ENCODE measurements around the gene MAT2B.
A peak's percentile ranks its signal among the peaks of the same experiment; 100 is the strongest.
"Not testable (repeated sequence)": the region's sequence is repeated elsewhere in the genome, so short reads cannot be mapped to it uniquely, and the experiment has no call there.

Gene MAT2B

DNA sequence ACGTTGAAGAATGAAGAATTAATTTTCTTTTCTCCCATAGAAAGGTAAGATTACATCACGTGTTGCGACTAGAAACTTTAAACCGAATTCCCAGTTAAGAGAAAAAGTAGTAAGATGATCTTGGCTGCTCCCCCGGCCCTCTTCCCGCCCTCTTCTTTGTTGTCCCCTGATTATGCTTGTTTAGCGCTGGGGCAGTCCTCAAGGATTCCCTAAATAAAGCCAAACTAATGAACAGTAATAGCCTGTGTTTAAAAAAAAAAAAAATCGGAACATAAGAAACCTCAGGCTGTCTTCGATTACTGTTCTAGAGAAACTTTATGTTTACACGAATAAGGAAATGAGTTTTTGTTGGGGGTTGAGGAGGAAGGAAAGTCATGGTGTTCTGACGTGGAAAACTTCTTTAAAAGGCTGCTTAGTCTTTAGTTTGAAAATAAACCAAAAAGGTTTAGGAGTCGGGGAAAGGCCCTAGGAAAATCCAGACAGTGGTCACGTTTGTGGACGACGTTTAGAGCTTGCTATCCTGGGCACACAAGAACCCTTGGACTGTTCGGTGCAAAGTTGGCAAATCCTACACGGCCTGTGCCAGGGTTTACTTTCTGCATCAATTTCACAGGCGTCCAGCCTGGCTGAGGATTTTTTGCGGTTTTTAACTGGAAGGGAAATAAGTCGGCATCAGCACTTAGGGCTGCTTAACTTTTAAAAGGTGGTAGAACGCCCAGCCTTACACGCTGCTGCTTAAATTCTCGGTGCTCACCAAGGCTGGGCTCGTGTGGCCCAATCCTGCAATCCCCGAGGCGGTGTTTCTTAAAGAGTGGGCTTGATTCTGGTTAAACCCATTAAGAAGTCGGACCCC, 1.1 kb upstream of the MAT2B start:
- peak; percentile 63 for DNase-seq

DNA sequence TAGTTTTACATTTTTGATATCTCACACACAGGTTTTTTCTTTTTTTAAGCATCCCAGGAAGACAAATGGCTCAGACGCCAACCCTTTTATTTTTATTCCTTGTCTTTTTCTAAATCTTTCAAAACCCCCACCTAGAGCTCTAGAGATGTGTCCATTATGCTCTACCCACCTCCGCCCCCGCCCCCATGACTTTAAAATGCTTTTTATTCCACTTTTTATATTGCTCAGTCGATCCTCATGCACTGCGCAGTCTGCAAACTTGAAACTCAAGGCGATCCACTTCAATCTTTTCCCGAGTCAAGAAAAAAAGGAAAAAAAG, 411 bp upstream of the MAT2B start:
- no peak for DNase-seq

DNA sequence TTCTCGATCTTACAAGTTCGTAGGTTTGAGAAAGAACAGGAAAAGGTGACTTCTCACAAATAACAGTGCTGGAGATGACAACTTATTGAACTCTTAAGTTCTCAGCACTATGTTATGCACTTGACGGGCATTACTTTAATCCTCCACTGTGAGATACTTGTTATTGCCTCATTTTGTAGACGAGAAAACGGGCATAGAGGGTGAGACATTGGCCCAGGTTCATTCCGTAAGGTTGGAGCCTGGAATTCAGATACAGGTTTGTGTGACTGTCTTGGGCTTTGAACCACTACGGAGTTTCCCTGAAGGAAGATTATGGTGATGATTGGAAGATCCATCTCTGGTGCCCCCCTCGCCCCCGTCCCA, 657 bp downstream of the MAT2B start:
- peak; percentile 33 for DNase-seq

DNA sequence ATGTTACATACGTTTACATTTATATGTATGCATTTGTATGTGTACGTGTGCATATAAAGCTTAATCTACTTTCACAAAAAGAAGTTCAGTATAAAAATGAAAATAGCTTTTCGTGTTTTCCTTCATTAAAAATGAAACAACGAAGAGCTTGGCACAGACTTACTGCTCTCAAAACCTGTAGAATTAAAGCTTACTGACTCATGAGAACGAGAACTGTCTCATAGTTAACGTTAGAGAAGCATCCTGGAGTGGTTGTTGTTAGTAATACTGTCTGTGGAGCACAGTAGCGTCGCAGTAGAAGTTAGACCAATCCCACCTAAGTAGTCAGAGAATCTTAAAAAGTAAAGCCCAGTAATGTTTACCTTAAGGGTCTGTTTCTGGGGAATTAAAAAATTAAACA, 1.3 kb downstream of the MAT2B start:
- no peak for DNase-seq

DNA sequence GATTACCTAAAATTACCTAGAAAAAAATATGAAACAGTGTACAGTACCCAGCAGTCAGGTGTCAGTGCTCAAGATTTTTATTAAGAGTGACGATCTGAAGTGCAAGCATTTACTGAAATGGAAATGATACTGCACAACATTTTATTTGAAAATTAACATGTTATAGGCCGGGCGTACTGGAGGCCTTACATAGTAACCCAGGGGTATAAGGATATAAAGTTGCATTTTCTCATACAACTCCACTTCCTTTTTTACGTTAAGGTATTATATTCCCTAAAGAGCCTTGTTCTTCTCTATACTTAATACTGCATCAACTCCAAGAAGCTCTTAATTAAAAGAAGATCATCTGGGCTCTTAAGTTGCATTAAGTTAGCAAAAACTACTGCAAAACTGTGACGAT, 3.3 kb downstream of the MAT2B start:
- DNase-seq: no peak

DNA sequence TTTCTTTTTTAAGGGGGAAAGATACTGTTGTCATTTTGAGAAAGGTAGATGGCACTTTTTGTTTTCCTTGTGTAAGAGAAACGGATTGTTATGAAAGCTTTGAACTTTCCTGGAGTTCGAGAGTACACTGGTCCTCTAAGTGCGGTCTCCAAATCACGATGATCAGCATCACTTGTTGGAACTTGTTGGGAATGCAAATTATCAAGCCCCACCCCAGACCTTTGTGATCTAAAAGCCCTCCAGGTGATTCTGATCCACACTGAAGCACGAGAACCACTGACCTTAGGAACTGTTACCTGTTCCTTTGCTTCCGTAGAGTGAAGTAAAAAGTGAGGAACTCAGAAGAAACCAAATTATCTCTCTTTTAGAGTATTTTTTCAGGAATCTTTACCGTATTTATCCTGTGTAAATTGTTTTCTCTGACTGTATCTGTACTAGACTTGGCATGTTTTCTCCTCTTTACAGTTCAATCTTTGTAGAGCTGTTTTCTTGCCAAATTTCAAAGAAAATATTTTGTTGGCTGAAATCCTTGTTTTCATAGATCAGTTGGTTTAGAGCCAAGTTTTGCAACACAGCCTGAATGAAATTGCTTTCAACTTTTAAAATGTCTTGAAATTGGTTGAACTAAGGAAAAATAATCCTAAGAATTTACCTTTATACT, 4.0 kb downstream of the MAT2B start:
- no peak for DNase-seq

DNA sequence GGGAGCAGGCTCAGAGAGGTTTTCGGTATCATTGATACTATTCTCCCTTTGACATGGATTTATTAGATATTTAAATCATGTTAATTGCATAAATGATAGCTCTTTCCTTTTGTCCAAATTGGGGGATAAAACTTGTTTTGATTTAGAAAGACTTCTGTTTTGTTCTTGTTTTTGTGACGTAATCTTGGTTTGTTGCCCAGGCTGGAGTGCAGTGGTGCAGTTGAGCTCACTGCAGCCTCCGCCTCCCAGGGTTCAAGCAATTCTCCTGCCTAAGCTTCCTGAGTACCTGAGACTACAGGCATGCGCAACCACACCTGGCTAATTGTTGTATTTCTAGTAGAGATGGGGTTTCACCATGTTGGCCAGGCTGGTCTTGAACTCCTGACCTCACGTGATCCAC, 7.1 kb downstream of the MAT2B start:
- DNase-seq: no peak

DNA sequence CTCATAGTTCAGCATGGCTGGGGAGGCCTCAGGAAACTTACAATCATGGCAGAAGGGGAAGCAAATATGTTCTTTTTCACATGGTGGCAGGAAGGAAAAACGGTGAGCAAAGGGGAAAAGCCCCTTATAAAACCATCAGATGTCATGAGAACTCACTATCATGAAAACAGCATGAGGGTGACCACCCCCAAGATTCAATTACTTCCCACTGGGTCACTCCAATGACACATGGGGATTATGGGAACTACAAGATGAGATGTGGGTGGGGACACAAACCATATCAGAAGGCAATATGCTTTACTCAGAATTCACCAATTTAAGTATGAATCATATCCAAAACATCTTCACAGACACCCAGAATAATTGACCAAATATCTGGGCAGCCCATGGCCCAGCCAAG, 19.7 kb downstream of the MAT2B start:
- DNase-seq: no peak

DNA sequence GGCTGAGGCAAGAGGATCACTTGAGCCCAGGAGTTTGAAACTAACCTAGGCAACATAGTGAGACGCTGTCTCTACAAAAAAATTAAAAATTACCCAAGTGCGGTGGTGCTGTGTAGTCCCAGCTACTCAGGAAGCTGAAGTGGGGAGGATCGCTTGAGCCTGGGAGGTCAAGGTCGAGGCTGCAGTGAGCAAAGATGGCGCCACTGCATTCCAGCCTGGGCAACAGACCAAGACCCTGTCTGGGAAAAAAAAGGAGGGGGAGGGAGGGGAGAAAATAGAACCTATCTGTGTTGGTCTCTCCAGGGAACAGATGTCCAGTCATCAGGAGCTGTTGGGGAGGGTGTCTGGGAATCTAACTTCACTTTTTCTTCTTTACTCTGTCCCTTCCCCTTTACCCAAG, 24.3 kb downstream of the MAT2B start:
- no peak for DNase-seq

DNA sequence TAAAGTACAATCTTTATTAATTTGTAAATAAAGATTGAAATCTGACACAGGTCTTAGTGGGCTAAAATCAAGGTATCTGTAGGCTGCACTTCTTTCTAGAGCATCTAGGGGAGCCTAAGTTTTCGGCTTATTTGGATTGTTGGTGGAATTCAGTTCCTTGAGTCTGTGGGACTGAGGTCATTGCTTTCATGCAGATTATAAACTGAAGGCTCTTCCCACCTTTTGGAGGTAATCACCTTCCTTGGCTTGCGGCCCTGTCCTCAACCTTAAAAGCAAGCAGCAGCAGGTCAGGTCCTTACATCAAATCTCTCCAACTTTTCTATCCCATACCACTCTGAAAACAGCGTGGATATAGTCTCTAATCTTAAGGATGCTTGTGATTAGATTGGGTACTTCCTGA, 25.9 kb downstream of the MAT2B start:
- no peak for DNase-seq

DNA sequence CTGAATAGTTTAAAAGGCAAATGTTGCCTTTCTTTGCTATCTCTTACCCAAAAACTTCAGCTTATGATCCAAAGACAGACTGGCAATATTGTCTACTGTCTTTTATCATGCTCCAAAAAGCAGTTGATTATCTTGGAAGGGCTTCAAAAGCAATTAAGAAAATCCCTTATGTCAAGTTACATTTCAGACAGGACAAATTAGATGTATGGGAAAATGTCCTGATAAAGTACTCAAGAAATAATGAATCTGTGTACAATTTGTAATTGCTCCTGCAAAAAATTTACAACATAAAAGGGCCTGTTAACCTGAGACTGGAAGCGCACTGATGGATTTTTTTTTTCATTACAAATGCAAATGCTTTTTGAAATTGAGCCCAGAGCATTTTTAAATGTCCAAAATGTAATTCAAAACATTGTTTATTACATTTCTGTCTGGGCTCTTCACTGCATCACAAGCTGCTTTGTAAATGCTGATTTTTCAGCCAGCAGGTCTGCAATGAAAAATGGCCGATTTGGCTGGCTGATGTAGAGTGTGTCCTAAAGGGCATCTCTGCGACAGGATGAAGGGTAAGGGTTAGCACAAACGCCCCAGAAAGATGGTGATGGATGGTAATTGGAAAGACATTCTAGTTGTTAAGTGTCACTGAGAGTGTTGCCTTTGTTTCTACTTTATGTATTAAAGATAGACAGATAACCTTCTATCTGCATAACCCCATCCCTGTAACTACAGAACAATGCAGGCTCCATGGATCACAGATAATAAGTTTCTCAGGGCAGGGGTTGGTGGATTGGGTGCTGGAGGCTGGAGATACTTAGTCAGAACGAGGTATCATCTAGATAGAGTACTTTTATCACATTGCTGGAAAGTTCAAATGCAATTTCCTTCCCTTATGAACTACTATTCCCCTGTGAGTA, 27.0 kb downstream of the MAT2B start:
- no peak for DNase-seq

DNA sequence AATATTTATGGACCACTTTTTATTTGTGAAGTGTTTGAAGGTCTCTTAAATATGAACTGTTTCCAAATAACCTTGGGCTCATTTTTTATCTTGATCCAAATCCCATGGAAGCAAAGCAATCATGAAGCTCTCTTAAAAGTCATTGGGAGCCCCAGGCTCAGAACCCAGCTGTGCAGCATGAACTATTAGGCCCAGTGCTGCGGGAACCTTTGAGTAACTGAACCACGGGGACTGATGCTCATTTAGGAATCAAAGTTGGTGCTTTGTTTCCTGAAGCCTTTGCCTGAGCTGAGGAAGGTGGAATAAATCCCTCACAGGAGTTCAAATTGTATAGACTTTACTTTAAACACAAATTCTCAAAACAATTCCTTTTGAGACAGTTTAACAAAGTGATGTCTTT, 27.8 kb downstream of the MAT2B start:
- no peak for DNase-seq

DNA sequence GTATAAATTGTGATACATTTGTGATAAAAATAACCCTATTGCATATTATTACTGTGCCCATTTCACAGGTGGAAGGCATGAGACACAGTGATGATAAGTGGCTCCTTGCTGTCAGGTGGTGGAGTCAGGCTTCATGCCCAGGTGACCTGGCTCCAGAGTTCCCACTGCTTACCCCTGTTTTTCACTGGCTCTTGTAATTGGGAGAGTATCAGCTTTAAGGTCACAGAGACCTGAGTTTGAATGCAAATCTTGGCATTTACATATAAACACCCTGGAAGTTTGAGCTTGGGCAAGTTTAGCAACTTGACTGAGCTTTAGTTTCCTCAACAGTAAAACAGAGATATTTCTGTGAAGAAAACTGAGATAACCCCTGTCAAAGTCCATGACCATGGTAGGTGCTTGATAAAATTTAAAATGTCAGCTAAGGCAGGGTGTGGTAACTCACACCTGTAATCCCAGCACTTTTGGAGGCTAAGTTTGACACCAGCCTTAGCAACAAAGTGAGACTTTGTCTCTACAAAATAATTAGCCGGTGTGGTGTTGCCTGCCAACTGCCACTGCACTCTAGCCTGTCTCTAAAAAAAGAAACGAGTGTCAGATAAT, 29.2 kb downstream of the MAT2B start:
- DNase-seq: no peak

DNA sequence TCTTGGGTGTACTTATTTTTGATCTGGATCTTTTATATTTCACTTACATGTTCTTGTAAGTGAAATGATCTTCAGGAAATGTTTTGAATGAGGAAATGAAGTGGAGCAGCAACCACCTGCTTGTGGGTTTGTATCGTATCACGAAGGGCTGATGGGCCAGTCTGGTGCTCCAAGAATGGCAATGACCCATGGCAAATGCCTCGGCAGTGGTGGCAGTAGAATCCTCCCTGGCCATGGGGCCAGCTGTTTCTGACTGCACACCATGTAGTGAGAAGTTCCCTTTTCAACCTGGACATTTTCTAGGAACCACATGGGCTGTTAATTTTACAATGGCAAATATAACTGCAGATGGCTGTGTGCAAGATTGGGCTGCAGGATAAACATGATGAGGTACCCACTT, 29.9 kb downstream of the MAT2B start:
- no peak for DNase-seq

DNA sequence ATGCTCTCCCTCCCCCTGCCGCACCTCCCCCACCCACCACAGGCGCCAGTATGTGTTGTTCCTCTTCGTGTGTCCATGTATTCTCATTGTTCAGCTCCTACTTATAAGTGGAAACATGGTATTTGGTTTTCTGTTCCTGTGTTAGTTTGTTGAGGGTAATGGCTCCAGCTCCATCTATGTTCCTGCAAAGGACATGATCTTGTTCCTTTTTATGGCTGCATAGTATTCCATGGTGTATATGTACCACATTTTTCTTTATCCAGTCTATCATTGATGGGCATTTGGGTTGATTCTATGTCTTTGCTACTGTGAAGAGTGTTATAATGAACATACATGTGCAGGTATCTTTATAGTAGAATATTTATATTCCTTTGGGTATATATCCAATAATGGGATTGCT, 31.0 kb downstream of the MAT2B start:
- not testable (repeated sequence) for DNase-seq

DNA sequence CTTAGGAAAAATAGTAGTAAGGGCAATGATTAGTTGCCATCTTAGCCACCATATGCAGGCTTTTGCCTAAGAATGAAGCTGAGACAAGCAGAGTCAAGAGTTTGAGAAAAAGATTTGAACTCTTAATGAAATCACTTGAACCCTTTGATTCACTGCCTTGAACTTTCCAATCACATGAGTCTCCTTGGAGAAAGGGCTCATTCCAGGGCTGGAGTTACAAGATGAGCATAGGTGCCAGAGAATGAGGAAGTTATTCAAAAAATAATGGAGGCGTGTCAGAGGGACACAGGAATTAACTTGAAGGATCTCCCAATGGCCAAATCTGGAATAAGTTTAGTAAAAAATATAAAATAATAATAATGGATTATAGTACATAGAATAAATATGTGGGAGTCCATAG, 35.3 kb downstream of the MAT2B start:
- no peak for DNase-seq

DNA sequence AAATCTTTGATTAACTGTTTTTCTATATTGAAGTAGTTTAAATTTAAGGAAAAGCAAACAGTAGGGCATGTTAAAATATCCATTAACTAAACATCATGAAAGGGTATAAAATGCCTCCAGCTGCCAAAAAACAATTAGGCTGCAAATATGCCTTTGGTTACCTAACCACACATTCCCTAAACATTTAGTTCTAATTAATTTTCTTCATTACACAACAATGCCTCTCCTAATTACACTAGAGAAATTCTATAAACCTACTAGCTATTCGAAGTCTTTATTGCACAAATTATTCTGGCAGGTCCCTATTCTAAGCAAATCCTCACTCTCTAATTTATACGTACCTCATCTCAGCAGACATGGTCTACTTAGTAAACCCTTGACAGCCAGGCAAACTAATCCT, 37.4 kb downstream of the MAT2B start:
- DNase-seq: no peak

DNA sequence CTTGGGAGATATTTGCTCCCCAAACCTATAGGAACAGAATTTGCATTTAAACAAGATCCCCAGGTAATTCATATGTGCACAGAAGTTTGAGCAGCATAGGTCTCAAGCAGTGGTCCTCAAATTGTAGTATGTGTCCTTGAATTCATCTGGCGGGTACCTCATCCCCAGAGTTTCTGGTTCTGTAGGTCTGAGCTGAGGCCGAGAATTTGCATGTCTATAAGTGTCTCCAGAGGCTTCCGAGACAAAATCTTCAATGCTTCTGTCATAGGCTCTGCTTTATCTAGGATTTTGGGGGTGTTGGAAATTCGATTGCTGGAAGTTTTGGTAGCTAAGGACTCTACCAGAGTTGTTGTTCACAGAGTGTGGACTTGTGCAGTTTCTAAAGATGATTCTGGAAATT, 38.6 kb downstream of the MAT2B start:
- DNase-seq: no peak

DNA sequence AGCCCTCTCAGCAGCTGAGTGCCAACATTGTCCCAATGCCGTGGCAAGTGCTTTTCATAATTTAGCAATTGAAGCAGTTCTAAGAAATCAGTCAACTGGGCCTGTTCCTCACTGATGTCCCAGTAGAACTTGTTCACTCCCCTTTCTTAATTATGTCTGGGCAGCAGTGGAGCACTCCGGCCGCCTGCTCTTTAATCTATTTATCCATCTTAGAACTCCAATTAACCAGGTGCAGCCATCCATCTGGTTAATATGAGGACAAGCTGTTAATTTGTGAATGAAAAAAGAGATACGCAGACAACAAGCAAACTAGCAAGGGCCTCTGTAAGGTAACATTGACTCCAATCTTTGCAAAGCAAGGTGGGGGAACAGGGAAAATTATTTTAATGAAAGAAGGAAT, 39.4 kb downstream of the MAT2B start:
- DNase-seq: no peak

DNA sequence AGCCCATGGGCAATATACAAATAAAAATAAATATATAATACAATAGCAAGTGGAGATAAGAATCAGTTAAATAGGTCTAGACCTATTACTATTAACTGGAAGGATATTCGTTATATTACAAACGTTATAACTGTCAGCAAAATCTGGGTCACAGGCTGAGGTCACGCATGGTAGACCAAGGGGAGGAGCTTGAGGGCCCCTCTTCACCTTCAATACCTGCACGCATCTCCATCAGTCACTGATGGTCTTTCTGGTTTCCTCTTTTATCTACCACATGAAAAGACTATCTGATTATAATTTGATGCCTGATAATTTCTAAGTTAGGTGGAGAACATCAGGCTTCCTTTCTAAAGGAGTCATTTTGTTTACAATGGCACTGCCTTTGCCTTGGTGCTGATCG, 43.2 kb downstream of the MAT2B start:
- DNase-seq: no peak

DNA sequence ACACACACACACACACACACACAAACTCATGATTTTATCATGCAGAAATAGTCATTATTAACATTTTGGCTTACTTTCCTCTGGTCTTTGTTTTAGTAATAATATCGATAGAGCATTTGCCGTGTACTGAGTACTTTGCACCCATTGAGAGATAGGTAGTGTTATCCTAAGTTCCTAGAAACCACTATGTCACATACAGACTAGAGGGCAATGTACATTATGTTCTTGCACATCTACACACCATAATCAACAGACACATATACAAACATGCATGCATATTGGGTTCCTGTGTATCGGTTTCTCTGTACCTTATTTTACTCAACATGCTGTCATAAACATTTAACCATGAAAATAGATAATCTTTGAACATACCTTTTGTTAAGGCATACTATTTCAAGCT, 45.7 kb downstream of the MAT2B start:
- no peak for DNase-seq

DNA sequence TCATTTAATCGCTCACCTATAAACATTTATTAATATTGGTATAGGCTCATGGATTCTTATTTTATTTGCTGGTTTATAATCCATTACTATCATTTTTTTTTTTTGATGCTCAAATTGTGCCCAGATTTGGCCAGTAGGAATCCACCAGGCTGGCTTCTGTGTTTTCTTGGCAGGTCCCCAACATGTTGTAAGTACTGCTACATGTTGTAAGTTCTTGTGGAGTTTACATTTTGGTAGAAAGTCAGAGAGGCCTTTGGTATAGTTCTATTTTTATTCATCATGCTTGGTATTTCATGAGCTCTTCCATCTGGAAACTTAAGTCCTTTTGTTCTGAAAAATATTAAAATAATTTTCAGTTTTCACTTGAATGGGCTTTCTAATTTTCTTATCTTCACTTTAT, 47.1 kb downstream of the MAT2B start:
- no peak for DNase-seq

DNA sequence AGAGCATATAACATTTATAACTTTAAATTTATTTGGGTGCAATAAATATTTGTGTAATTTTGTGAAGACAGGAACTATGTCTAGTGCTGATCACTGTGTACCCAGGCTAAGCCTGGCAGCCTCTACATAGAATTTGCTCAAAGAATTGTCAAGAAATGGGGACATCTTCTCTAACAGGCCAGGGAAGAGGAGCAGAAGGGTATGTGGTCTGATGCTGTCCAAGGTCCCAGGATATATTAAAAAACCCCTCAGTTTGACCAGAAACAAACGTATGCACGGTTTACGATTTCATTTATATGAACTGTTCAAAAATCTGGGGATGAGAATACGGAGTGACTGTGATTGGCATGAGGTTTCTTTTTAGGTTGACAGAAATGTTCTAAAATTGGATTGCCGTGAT, 55.9 kb downstream of the MAT2B start:
- DNase-seq: no peak

DNA sequence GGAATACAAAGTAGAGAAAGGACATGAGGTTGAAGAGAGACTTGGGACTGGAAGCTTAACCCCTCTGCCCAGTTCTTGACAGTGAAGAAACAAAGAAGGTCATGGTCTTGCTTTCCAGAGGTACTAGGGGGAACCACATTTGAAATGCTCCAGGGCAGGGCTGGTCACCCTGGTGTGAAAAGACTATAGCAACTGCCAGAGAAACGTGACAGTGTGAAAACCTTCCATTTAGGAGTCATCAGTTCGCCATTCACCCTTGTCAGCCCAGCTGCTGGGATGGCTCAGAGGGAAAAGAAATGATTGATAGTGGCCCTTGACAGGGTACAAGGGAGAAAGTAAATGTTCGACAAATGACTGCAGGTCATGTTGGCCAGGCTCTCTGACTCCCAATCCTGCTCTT, 56.7 kb downstream of the MAT2B start:
- no peak for DNase-seq

Measured in stimulated activated CD8-positive, alpha-beta memory T cell treated with anti-CD3 and anti-CD28 coated beads, Interleukin-4, amount 100 ng/mL, for 48 hours (primary cell).